Measurements from ENCODE around the gene INPP5A.

Gene INPP5A

GRCh38 chr10:132644527-132645246 is 107.1 kb downstream of the INPP5A start:
- DNase-seq (ENCODE audit: low read depth, low spot score), result no peak

DNA sequence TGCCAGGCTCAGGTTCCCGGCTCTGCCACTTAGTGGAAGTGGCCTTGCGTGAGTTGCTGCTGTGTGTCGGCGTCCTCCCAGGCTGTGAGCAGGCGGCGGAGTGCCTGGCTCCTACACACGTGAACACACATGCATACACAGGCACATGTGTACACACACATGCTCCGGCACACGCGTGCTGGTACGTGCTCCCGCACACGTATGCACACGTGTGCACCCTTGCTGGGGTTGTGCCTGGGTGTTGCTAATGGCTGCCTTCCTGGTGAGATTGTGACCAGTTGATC is 107.6 kb downstream of the INPP5A start:
- no peak for DNase-seq (ENCODE audit: low read depth, low spot score)

GRCh38 chr10:132645630-132646442 is 108.2 kb downstream of the INPP5A start:
- DNase-seq (ENCODE audit: low read depth, low spot score), result no peak

DNA sequence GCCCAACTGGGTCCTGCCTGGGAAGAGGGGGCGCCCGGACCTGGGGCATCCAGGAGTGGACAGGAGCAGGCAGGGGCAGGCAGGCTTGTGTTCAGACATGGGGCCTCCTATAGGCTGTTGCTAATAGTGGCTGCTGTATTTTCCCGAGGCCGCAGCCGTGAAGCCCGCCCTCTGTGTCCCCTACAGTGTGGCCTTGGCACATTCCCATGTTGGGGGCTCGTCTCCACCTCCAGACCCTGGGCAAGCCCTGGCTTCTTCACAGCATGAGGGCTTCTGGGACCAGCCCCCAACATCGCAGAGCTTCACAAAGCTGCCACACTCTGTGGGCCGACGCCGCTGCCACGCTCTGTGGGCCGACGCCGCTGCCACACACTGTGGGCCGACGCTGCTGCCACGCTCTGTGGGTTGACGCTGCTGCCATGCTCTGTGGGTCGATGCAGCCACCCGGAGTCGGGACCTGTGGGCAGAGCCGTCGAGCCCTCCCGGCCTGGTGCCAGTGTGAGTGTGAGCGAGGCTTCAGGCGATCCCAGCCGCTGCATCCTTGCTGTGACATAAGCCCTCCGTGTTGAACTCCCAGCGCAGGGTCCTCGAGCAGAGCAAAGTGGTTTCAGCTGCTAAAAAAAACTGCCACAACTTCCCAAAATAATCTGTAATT is 109.0 kb downstream of the INPP5A start:
- DNase-seq (ENCODE audit: low read depth, low spot score), result no peak

GRCh38 chr10:132647424-132647823 is 109.8 kb downstream of the INPP5A start:
- DNase-seq (ENCODE audit: low read depth, low spot score), result no peak

- no peak for DNase-seq (ENCODE audit: low read depth, low spot score)
Observed at GRCh38 chr10:132648072-132648850, 110.7 kb downstream of the INPP5A start.

GRCh38 chr10:132648851-132649528 is 111.4 kb downstream of the INPP5A start:
- no peak for DNase-seq (ENCODE audit: low read depth, low spot score)

- no peak for DNase-seq (ENCODE audit: low read depth, low spot score)
Observed at GRCh38 chr10:132649651-132650360, 112.2 kb downstream of the INPP5A start.

DNA sequence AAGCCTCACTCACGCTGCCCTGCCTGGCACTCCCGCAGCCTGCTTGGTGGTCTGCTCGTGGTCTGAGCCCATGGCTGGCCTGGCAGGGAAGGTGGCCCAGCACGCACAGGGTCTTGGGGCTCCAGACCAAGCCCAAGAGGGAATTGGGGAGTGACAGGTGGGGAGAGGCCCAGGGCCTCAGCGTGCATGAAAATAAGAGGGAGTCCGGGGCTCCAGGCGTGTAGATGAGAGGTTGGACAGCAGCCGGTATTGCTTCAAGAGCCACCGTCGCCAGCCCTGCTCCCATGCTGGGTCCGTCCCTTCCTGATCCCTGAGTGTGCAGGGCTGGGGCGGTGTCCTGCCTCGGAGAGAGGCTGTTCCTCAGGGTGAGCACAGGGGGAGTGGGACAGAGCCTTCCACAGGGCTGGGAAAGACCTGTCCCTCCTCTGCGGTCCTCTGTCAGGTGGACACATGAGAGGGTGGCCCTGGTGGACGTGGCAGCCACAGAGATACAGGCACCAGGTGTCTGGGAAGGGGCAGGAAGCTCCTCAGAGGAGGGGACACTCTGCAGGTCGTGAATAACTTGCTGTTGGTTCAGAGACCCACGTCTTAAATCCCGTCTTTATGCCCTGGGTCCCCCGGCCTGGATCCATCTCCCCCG is 113.1 kb downstream of the INPP5A start:
- DNase-seq (ENCODE audit: low read depth, low spot score), result no peak

DNA sequence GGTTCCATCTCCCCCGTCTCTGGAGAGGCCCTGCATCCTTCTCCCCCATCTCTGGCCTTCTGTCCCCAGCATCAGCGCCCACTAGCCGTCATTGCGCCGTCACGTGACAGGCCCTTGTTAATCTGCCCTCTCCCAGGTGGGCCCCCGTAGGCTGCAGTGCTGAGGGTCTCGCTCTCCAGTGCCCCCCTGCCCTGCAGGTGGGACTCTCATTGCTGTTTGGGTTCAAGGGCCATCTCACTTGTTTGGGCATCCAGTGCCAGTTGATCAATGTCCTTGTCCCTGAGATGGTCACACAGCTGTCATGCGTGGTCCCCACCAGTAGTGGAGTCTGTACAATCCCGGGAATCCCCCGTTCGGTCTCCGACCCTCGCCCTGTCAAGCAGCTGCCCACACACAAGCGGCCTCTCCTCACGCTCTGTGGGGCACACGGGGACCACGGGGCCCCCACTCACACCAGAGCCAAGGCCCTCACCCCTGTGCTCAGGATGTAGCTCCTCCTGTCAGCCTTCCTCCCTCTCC is 114.0 kb downstream of the INPP5A start:
- DNase-seq (ENCODE audit: low read depth, low spot score), result no peak

DNA sequence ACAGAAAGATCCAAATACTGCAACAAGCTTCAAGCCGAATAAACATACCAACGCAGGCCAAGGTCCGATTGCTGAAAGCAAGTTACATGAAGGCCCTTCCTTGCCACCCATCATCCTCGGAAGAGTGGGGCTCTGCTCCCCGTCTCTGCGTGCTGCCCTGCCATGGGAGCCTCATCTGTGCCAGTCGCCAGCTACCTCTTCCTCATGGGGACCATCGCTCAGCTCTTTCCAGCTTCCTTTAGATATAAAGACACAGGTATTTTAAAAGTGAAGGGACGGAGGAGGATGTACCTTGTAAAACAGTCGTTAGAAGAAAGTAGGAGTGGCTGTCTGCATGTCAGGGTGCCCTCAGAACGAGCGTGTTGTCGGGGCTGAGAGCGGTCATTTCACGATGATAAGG is 114.9 kb downstream of the INPP5A start:
- no peak for DNase-seq (ENCODE audit: low read depth, low spot score)

DNA sequence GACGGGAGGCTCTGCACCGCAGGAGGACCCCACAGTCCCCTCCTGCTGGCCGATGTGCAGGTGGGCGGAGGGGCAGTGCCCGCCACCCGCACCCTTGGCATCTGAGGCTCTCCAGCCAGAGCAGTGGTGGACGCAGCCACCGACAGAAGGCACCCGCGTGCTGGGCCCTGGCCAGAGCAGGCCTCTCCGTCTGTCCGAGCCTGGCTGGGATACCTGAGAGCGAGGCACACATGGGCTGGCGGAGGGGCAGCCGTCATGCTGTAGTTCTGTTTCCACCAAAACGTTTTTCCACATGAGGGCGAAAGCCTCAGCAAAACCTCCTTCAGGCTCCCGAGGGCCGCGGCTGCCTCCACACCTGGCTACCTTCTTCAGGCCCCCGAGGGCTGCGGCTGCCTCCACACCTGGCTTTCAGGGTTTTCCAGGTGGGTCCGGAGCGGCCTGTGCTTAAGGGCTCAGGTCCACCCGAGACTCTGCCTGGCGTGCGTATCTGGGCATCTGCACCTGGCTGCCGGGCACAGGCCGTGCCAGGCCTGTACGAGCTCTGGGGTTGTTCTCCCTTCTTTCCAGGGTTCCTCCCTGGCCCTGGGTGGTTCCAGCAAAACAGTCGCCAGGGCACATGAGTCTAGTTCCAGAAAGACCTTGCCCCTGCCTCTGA is 115.5 kb downstream of the INPP5A start:
- DNase-seq (ENCODE audit: low read depth, low spot score), result no peak

DNA sequence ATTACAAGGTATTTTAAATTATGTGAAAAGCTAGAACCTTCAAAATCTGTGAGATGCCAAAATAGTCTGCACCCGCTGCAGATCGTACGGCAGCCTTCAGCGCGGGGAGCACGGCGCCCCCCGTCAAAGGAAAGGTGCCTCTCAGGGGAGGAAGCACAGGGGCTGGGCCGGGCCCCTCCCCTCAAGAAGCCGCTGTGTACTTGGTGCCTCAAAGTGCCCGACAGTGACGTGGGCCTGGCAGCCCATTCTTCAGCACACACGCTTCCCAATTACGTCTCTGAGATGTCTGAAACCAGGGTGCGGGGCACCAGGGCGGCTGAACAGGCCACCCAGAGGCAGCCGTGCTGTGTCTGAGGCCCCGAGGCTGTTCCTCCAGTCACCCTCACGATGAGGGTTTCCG is 116.1 kb downstream of the INPP5A start:
- no peak for DNase-seq (ENCODE audit: low read depth, low spot score)

DNA sequence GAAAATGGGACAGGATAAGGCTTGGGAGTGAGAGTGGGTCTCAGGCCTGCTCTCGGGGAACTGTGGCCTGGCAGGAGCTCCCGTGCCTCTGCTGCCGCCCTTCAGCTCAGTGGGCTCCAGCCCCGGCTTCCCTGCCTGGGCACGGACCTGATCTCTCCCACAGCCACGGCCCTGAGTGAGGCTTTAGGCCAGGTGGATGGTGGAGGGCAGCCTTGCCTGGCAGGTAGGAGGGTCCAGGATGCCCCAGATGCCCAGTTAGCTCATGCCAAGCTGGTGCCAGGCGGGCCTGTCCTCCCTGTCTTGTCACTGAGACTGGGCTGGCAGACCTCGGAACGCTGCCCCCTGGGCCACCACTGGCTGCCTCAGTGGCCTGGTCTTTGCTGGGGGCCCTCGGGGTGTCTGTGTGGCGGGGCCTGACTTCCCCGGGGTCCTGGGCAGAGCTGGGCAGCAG is 116.6 kb downstream of the INPP5A start:
- no peak for DNase-seq (ENCODE audit: low read depth, low spot score)

DNA sequence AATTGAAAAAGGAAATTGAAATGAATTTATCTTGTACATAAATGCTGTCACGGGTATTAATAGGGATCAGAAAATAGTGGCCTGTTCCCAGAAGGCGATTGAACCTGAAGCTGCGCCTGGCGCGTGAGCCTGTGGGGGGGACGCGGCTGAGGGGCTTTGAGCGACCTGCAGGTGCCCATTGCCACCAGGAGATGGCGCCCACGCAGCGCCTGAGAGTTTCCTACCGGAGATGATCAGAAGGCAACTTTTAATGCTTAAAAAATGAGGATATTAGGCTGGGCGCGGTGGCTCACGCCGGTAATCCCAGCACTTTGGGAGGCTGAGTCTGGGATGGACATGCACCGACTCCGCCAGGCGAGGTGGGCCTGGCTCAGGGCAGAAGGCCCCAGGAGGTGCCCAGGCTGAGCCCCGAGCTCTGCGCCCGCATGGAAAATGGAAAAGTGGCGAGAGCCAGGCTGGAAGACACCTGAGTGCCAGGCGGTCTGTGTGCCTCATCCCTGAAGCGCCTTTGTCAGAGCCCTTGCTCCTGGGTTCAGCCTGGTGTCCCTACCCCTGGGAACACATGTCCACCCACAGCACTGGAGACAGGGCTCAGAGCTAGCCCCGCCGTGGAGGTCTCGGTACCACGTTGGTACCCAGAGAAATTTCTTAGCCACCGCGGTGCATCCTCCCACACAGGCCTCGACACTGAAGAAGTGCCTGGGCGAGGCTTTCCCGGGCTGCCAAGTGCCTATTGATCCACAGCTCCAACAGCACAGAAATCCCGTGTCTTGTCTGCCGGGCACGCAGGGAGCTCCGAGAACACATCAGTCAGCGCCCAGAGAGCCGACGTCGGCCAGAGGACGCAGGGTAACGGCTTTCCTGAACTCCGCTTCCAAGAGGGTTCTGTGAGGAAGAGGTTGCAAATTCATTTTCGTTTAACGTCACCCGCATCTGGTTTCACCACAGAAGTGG is 117.4 kb downstream of the INPP5A start:
- peak; percentile 87 for DNase-seq (ENCODE audit: low read depth, low spot score)

- DNase-seq (ENCODE audit: low read depth, low spot score), result no peak
Observed at GRCh38 chr10:132655735-132656134, 118.1 kb downstream of the INPP5A start.

DNA sequence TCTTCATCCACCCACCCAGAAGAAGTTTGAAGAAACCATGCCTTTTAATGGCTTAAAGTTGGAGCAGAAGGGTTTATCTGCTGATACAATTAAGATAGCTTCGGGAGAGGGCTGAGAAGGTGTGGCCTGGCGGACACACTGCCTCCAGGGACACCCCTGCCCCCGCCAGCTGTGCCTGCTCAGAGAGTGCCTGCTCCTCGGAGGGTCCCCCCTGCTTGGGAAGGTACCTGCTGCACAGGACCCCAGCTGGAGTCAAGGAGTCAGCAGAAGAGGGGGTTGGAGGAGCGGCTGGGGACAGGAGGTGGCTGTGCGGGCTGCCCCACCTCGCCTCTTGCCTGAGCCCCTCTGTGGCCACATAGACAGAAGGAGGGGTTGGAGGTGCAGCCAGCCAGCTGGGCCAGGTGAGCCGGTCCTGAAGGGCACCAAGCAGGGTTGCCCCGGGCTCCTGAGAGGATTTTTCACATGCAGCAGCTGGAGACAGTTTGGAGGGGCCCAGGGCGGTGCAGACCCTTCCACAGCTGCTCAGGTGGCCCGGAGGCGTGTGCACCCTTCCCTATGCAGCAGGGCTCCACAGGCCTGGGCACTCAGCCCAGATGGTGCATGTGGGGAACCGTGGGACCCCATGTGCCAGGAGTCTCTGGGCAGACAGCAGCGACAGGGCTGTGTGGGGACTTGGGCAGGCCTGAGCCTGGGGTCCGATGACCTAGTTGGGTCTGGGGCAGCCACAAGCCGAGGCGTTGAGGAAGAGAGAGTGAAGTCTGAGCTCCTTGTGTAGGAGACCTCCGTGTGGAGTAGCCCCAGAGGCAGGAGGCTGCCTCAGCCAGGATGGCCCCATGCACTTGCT is 118.9 kb downstream of the INPP5A start:
- no peak for DNase-seq (ENCODE audit: low read depth, low spot score)
